Measurements from ENCODE around the gene FPR3.
"Not testable (repeated sequence)": the region's sequence is repeated elsewhere in the genome, so short reads cannot be mapped to it uniquely, and the experiment has no call there.

FPR3 gene

GRCh38 chr19:51784109-51784785, 10.7 kb upstream of the FPR3 start:
- no peak for DNase-seq (ENCODE audit: low spot score)

GRCh38 chr19:51784922-51785690, 9.9 kb upstream of the FPR3 start:
- DNase-seq (ENCODE audit: low spot score) = no peak

GRCh38 chr19:51786646-51787494, 8.1 kb upstream of the FPR3 start:
- no peak for DNase-seq (ENCODE audit: low spot score)

GRCh38 chr19:51788029-51788428, 6.9 kb upstream of the FPR3 start:
- no peak for DNase-seq (ENCODE audit: low spot score)

GRCh38 chr19:51789061-51789795, 5.7 kb upstream of the FPR3 start:
- DNase-seq (ENCODE audit: low spot score) = no peak

GRCh38 chr19:51792932-51793331, 2.0 kb upstream of the FPR3 start:
- no peak for DNase-seq (ENCODE audit: low spot score)

GRCh38 chr19:51793994-51794393, 963 bp upstream of the FPR3 start:
- no peak for DNase-seq (ENCODE audit: low spot score)

GRCh38 chr19:51796195-51796679, 1.3 kb downstream of the FPR3 start:
- no peak for DNase-seq (ENCODE audit: low spot score)

- no peak for DNase-seq (ENCODE audit: low spot score)
Observed at GRCh38 chr19:51797480-51797879, 2.5 kb downstream of the FPR3 start.

- no peak for DNase-seq (ENCODE audit: low spot score)
Observed at GRCh38 chr19:51798062-51798461, 3.1 kb downstream of the FPR3 start.

GRCh38 chr19:51799034-51799773, 4.2 kb downstream of the FPR3 start:
- no peak for DNase-seq (ENCODE audit: low spot score)

- no peak for DNase-seq (ENCODE audit: low spot score)
Observed at GRCh38 chr19:51799774-51800472, 5.0 kb downstream of the FPR3 start.

GRCh38 chr19:51800473-51801244, 5.7 kb downstream of the FPR3 start:
- no peak for DNase-seq (ENCODE audit: low spot score)

GRCh38 chr19:51802775-51803174, 7.8 kb downstream of the FPR3 start:
- no peak for DNase-seq (ENCODE audit: low spot score)

GRCh38 chr19:51803519-51803918, 8.6 kb downstream of the FPR3 start:
- DNase-seq (ENCODE audit: low spot score) = no peak

GRCh38 chr19:51803967-51804366, 9.0 kb downstream of the FPR3 start:
- DNase-seq (ENCODE audit: low spot score) = no peak

- not testable (repeated sequence) for DNase-seq (ENCODE audit: low spot score)
Observed at GRCh38 chr19:51804789-51805188, 9.8 kb downstream of the FPR3 start.

- DNase-seq (ENCODE audit: low spot score) = not testable (repeated sequence)
Observed at GRCh38 chr19:51805396-51805795, 10.4 kb downstream of the FPR3 start.

- not testable (repeated sequence) for DNase-seq (ENCODE audit: low spot score)
Observed at GRCh38 chr19:51806571-51806970, 11.6 kb downstream of the FPR3 start.
